ENCODE measurements around the gene PPP2R2B. TPM values are rescaled to one million over a fixed set of nuclear protein-coding genes. Genes with fewer than 3 reads are reported as not detected.
A peak's percentile ranks its signal among the peaks of the same experiment; 100 is the strongest.
"Not testable (repeated sequence)": the region's sequence is repeated elsewhere in the genome, so short reads cannot be mapped to it uniquely, and the experiment has no call there.

PPP2R2B gene
- polyA plus RNA-seq, 3 donors = 0.08 TPM; not detected in 2

DNA sequence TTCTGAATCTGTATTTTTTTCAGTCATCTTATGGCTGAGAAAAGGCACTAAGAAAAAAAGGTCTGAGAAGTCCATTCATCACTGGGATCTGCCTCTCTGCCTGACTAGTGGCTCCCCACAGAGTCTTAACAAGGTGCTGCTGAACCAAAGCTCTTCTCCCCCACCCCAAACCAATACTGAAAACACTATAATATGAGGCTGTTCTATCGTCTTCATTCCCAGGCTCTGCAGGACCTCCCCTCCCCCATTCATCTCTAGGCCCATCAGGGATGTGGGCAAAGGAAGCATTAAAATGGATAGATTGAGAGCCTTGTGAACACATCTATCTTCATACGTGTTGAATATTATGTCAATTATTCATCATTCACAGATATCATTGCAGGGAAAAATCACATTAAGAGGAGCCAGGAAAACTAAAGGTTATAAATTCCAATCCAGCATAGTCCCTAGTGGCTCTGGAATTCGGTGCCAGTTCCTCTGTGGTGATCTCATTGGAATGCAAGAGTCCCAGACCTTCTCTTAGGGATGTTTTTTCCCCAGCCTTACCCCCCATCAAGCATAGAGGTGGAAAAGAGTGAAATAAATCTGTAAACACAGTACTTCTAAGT, 318.2 kb downstream of the PPP2R2B start:
- no peak overlapping the region for H3K27ac Mint-ChIP-seq
- WGBS (ENCODE audit: insufficient coverage) = no CpG with 5 or more reads among the region's 3 CpGs

DNA sequence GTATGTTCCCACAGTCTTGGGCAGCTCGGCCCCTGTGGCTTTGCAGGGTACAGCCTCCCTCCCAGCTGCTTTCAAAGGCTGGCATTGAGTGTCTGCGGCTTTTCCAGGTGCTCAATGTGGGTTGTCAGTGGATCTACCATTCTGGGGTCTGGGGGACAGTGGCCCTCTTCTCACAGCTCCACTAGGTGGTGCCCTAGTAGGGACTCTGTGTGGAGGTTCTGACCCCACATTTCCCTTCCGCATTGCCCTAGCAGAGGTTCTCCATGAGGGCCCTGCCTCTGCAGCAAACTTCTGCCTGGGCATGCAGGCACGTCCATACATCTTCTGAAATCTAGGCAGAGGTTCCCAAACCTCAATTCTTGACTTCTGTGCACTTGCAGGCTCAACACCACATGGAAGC, 321.7 kb downstream of the PPP2R2B start:
- 100% methylated on average over 2 of the region's 4 CpGs for WGBS (ENCODE audit: insufficient coverage)
- DNase-seq; H4K20me1 ChIP-seq (ENCODE audit: insufficient read depth, low read length); H3K4me1 ChIP-seq (ENCODE audit: control insufficient read depth in 1 of 2, insufficient read depth in 2 of 2, low read length in 2 of 2); H3K36me3 Mint-ChIP-seq; H3K4me3 ChIP-seq (replicated peaks in 1 of 3; ENCODE audit: low read depth in 2 of 3, low read length in 3 of 3); H3K79me2 ChIP-seq (ENCODE audit: insufficient read depth, low read length); H3K27me3 Mint-ChIP-seq (ENCODE audit: low read depth in 3 of 3); H2AFZ ChIP-seq (ENCODE audit: insufficient read depth, low read depth, low read length, poor library complexity, severe bottlenecking); H3K4me1 Mint-ChIP-seq; H3K27ac ChIP-seq (ENCODE audit: low read depth in 1 of 2, low read length in 2 of 2); H3K9me3 ChIP-seq (replicated peaks in 1 of 2; ENCODE audit: control insufficient read depth in 1 of 2, insufficient read depth in 1 of 2, low read length in 2 of 2); H3K9me3 Mint-ChIP-seq; intact Hi-C loops (cut with micrococcal nuclease); H3K36me3 ChIP-seq (replicated peaks in 1 of 2; ENCODE audit: control insufficient read depth in 1 of 2, insufficient read depth in 2 of 2, low read length in 2 of 2); H3K9ac ChIP-seq (ENCODE audit: insufficient read depth, low read length, poor library complexity, severe bottlenecking); H3K27me3 ChIP-seq (ENCODE audit: control insufficient read depth in 2 of 2, insufficient read depth in 2 of 2, low read length in 2 of 2); H3K4me3 Mint-ChIP-seq; H3K4me2 ChIP-seq (replicated peaks; ENCODE audit: extremely low read depth, low read length, poor library complexity, severe bottlenecking): not testable (repeated sequence)
- peak overlapping the region in 1 of 7 donors; percentile 21 for H3K27ac Mint-ChIP-seq

More for the DNA sequence above, 318.2 kb downstream of the PPP2R2B start:
- H3K4me3 ChIP-seq (replicated peaks in 1 of 3; ENCODE audit: low read depth in 2 of 3, low read length in 3 of 3) = no peak overlapping the region
- no peak overlapping the region for H3K9ac ChIP-seq (ENCODE audit: insufficient read depth, low read length, poor library complexity, severe bottlenecking)
- intact Hi-C loops (cut with micrococcal nuclease) = no loop called here
- no peak overlapping the region for H2AFZ ChIP-seq (ENCODE audit: insufficient read depth, low read depth, low read length, poor library complexity, severe bottlenecking)
- H3K27me3 ChIP-seq (ENCODE audit: control insufficient read depth in 2 of 2, insufficient read depth in 2 of 2, low read length in 2 of 2) = no peaks in the 10 kb centered on the region
- TF ChIP-seq, protein P1, sequence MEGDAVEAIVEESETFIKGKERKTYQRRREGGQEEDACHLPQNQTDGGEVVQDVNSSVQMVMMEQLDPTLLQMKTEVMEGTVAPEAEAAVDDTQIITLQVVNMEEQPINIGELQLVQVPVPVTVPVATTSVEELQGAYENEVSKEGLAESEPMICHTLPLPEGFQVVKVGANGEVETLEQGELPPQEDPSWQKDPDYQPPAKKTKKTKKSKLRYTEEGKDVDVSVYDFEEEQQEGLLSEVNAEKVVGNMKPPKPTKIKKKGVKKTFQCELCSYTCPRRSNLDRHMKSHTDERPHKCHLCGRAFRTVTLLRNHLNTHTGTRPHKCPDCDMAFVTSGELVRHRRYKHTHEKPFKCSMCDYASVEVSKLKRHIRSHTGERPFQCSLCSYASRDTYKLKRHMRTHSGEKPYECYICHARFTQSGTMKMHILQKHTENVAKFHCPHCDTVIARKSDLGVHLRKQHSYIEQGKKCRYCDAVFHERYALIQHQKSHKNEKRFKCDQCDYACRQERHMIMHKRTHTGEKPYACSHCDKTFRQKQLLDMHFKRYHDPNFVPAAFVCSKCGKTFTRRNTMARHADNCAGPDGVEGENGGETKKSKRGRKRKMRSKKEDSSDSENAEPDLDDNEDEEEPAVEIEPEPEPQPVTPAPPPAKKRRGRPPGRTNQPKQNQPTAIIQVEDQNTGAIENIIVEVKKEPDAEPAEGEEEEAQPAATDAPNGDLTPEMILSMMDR (IDR thresholded peaks at IDR 0.05) = no peak
- no peaks in the 10 kb centered on the region for H3K9me3 ChIP-seq (replicated peaks in 1 of 2; ENCODE audit: control insufficient read depth in 1 of 2, insufficient read depth in 1 of 2, low read length in 2 of 2)
- no peaks in the 10 kb centered on the region for H3K36me3 Mint-ChIP-seq
- H3K4me1 Mint-ChIP-seq = no peaks in the 10 kb centered on the region
- H3K4me3 Mint-ChIP-seq = no peak overlapping the region
- H3K36me3 ChIP-seq (replicated peaks in 1 of 2; ENCODE audit: control insufficient read depth in 1 of 2, insufficient read depth in 2 of 2, low read length in 2 of 2) = no peaks in the 10 kb centered on the region
- no peaks in the 10 kb centered on the region for H3K4me1 ChIP-seq (ENCODE audit: control insufficient read depth in 1 of 2, insufficient read depth in 2 of 2, low read length in 2 of 2)
- H3K4me2 ChIP-seq (replicated peaks; ENCODE audit: extremely low read depth, low read length, poor library complexity, severe bottlenecking) = no peak overlapping the region
- H3K79me2 ChIP-seq (ENCODE audit: insufficient read depth, low read length) = no peaks in the 10 kb centered on the region
- peaks cover 0 to 3% (median 0%) of the 10 kb centered on the region in 3 donors for H3K27me3 Mint-ChIP-seq (ENCODE audit: low read depth in 3 of 3)
- no peak for DNase-seq
- H3K9me3 Mint-ChIP-seq = no peaks in the 10 kb centered on the region
- no peak overlapping the region for H3K27ac ChIP-seq (ENCODE audit: low read depth in 1 of 2, low read length in 2 of 2)
- H4K20me1 ChIP-seq (ENCODE audit: insufficient read depth, low read length) = no peaks in the 10 kb centered on the region
